Stimulated activated CD4-positive, alpha-beta T cell treated with anti-CD3 and anti-CD28 coated beads, Interleukin-15, amount 100 ng/mL, for 48 hours (primary cell): ENCODE measurements around the gene SGPL1.

Experiments used
- DNase-seq, 2 donors: peaks; one replicate each; pipeline ENCODE4 v3.0.0-alpha.2; 2020; ENCODE audit warnings: low read depth in 2 of 2

The SGPL1 gene

GRCh38 chr10:70921285-70921684, 105.5 kb downstream of the SGPL1 start:
- no peak for DNase-seq

- DNase-seq, result no peak
These were observed 107.9 kb downstream of the SGPL1 start for GRCh38 chr10:70923696-70924095.

DNA sequence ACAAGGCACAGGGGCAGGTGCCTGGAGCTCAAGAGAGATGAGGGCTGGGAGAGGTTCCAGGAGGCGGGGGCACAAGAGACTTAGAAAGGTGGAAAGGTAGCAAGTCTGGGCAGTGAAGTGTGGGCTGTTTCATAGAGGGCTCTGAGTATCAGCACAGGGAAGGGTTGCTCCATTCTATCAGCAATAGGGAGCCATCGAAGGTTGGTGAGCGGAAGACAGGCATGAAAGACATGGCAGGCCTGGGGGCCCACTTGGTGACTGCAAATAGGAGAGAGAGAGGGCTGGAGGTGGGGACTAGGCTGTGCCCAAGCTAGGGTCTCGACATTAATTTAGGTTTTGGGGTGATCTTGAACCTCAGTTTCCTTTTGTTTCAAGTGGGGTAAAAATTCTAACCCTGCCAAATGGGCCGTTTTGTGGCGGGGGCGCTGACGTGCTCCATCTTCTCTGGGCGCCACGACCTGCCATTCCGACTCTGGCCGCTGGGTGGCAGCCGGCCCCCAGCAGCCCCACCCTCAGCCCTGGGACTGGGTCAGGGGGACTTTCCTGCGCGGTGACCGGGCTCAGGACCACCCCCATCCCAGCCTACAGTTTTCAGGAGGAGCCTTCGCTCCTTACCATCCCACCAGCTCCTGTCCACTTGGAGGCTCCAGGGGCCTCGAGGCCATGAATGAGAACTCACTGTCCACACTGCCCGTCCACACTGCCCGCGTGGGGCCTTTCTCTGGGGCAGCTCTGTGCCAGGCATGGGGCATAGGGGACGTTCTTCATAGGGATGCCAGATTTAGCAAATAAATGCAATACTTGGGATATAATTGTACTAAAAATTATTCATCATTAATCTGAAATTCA, 109.9 kb downstream of the SGPL1 start:
- DNase-seq, result peak; percentile 25 to 37

- no peak for DNase-seq
These were observed 110.7 kb downstream of the SGPL1 start for GRCh38 chr10:70926226-70927000.

DNA sequence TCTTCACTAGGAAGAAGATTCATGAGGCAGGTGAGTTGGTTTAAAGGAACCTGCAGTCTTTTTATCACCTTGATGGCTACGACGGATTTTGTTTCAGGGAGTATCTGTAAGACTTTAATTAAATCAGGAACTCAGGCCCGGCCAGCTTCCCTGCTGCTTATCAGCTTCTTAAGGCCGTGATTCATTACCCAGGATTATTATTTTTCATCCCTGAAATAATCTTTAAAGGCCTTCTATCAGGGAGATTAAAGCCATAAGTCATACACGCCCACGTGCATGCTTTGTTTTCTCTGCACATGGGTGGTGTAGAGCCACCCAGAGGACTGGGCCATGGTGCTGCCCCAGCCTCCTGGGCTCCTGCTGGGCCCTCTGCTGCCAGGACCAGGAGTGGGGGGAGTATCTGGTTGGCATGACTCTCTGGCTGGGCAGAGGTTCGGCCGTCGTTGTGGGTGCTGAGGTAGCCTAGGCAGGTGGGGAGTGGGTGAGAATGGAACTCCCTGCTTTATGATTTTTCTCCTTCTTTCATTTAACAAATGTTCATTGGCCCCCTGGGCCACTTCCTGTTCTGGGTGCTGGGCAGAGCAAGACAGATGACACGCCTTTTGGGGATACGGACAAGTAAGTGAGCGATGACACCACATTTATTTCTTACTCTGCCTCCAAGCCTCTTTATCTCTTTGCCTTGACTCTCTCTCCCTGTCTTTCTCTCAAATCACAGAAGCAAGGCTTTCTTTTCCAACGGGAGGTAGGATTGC, 111.6 kb downstream of the SGPL1 start:
- no peak for DNase-seq

- DNase-seq, result no peak
These were observed 112.4 kb downstream of the SGPL1 start for GRCh38 chr10:70928140-70928539.

DNA sequence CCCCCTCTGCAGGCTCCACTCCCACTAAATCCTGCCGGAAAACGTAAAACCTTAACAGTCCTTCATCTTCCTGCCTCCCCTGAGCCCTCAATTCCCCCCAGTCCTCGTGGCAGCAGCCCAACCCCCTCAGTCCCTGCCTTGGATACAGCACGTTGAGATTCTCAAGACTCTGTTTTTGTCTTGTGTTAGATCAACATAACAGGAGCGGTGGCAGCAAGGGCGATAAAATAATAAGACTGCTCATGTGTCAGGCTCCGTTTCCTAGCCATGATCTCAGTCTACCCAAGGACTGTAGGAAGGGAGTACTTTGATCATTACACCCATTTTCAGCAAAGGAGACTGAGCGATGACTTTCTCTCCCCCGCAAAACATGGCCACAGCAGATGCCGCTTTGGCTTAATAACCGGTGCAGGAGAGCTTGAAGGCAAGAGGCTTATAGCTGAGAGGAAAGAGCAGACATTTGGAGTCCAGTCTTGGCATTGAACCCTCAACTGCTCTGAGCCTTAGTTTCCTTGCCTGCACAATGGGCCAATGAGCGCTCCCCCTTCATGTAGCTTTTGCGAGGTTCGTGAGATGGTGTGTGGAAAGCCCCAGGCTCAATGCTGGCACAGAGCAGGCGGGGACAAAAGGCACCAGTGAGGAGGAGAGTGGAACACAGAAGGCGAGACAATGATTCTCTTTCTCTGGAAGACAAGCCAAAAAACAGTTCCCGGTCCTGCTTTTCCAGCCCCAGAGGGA, 114.7 kb downstream of the SGPL1 start:
- DNase-seq, result no peak
